ENCODE measurements around the gene SLC35C1. TPM values are rescaled to one million over a fixed set of nuclear protein-coding genes. Genes with fewer than 3 reads are reported as not detected.

The SLC35C1 gene
- total RNA-seq, 1 experiment from 2014 or later: 8.9 TPM

- Histone ChIP-seq H2BK120ac (ENCODE audit: low read depth, low read length, poor library complexity, severe bottlenecking) (no peak overlapping the region), H3K9ac (ENCODE audit: extremely low read depth, insufficient read length, low read length) (no peak overlapping the region), H3K4me2 (ENCODE audit: insufficient read depth, insufficient read length, low read length) (no peak overlapping the region), H3K14ac (ENCODE audit: insufficient read depth, low read length) (no peak overlapping the region), H3K23me2 (ENCODE audit: insufficient read length, low read depth, low read length, poor library complexity, severe bottlenecking) (no peaks in the 10 kb centered on the region), H3K27ac (ENCODE audit: insufficient read length, low read depth, low read length) (no peak overlapping the region), H2BK20ac (ENCODE audit: low read depth, low read length, poor library complexity, severe bottlenecking) (no peak overlapping the region), H3K79me1 (ENCODE audit: insufficient read depth, low read depth, low read length, poor library complexity, severe bottlenecking) (no peaks in the 10 kb centered on the region), H4K20me1 (ENCODE audit: control insufficient read depth, insufficient read depth, insufficient read length) (no peaks in the 10 kb centered on the region), H3K4ac (ENCODE audit: low read depth, low read length) (no peak overlapping the region), H4K8ac (replicated peaks; ENCODE audit: insufficient read length, low read depth, low read length) (no peak overlapping the region), H3K4me1 (ENCODE audit: insufficient read depth, low read length) (no peaks in the 10 kb centered on the region; the same call in 1 of the 2 replicates), H2BK12ac (ENCODE audit: insufficient read length, low read depth, low read length) (no peak overlapping the region), H2AFZ (ENCODE audit: low read length) (no peak overlapping the region), H2BK5ac (ENCODE audit: insufficient read length, low read length) (no peak overlapping the region), H3K56ac (ENCODE audit: insufficient read length, low read depth, low read length) (no peak overlapping the region), H4K5ac (ENCODE audit: insufficient read length, low read depth, low read length) (no peak overlapping the region), H3T11ph (ENCODE audit: low read length) (no peak overlapping the region), H2AK5ac (ENCODE audit: insufficient read length, low read length) (no peak overlapping the region), H3K27me3 (ENCODE audit: insufficient read depth, low read length) (no peaks in the 10 kb centered on the region), H3K79me2 (ENCODE audit: insufficient read depth, low read length) (no peaks in the 10 kb centered on the region), H2BK15ac (ENCODE audit: low read depth, low read length) (no peak overlapping the region), H3K9me3 (ENCODE audit: control insufficient read depth, low read depth, low read length) (no peaks in the 10 kb centered on the region), H4K91ac (ENCODE audit: insufficient read length, low read depth, low read length) (no peak overlapping the region), H3K23ac (ENCODE audit: insufficient read length, low read depth, low read length) (no peak overlapping the region), H3K18ac (ENCODE audit: insufficient read length, low read depth, low read length) (no peak overlapping the region)
- Mint-ChIP-seq H3K9me3 (no peaks in the 10 kb centered on the region), H3K4me1 (peaks cover 14 to 16% of the 10 kb centered on the region in 2 experiments), H3K27ac (no peak overlapping the region), H3K36me3 (ENCODE audit: insufficient read depth in 1 of 3, low read depth in 3 of 3) (no peaks in the 10 kb centered on the region; a peak in 1 of 7 replicates), H3K4me3 (no peak overlapping the region), H3K27me3 (ENCODE audit: low read depth) (peaks cover 26% of the 10 kb centered on the region)
- TF ChIP-seq, protein P1, sequence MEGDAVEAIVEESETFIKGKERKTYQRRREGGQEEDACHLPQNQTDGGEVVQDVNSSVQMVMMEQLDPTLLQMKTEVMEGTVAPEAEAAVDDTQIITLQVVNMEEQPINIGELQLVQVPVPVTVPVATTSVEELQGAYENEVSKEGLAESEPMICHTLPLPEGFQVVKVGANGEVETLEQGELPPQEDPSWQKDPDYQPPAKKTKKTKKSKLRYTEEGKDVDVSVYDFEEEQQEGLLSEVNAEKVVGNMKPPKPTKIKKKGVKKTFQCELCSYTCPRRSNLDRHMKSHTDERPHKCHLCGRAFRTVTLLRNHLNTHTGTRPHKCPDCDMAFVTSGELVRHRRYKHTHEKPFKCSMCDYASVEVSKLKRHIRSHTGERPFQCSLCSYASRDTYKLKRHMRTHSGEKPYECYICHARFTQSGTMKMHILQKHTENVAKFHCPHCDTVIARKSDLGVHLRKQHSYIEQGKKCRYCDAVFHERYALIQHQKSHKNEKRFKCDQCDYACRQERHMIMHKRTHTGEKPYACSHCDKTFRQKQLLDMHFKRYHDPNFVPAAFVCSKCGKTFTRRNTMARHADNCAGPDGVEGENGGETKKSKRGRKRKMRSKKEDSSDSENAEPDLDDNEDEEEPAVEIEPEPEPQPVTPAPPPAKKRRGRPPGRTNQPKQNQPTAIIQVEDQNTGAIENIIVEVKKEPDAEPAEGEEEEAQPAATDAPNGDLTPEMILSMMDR (conservative IDR thresholded peaks at IDR 0.05): no peak
- WGBS (ENCODE audit: extremely low coverage, insufficient read length, low lambda C conversion rate): no CpG with 5 or more reads among the region's 4 CpGs
- DNase-seq: no peak
Observed at GRCh38 chr11:45828996-45829395, 24.0 kb downstream of the SLC35C1 start.

Data from H9 (cell line).